ENCODE results near the gene NSL1.

DNA sequence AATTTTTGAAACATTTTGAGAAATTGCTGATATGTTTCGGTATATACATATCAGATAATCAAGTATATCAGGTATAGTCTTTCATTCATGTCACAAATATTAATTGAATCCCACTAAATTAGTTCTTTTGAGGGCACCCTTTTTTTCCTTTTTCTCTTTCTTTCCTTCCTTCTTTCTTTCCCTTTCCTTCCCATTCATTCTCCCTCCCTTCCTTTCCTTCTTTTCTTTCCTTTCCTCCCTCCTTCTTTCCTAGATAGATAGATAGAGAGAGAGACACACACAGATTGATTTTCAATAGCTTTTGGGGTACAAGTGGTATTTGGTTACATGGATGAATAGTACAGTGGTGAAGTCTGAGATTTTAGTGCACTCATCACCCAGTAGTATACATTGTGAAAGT is 5.7 kb downstream of the NSL1 start:
- no peak for TF ChIP-seq EP300 (IDR thresholded peaks at IDR 0.05)
- TF ChIP-seq, protein P1, sequence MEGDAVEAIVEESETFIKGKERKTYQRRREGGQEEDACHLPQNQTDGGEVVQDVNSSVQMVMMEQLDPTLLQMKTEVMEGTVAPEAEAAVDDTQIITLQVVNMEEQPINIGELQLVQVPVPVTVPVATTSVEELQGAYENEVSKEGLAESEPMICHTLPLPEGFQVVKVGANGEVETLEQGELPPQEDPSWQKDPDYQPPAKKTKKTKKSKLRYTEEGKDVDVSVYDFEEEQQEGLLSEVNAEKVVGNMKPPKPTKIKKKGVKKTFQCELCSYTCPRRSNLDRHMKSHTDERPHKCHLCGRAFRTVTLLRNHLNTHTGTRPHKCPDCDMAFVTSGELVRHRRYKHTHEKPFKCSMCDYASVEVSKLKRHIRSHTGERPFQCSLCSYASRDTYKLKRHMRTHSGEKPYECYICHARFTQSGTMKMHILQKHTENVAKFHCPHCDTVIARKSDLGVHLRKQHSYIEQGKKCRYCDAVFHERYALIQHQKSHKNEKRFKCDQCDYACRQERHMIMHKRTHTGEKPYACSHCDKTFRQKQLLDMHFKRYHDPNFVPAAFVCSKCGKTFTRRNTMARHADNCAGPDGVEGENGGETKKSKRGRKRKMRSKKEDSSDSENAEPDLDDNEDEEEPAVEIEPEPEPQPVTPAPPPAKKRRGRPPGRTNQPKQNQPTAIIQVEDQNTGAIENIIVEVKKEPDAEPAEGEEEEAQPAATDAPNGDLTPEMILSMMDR (IDR thresholded peaks at IDR 0.05): no peak
